Upper lobe of left lung (tissue), 6 donors: Measurements from ENCODE around the gene BRF1. TPM values are rescaled to one million over a fixed set of nuclear protein-coding genes. Genes with fewer than 3 reads are reported as not detected.

ENCODE experiments used
- ATAC-seq, 2 donors: fragments of 200-7000 bp; cut with Tn5 transposase; one replicate each; pipeline ENCODE4 v1.9.1; 2022; ENCODE audit warnings: mild to moderate bottlenecking in 2 of 2, moderate library complexity in 2 of 2; ENCODE audit not compliant: low FRiP score in 2 of 2
- DNase-seq, 2 donors: peaks; one replicate each; pipeline ENCODE4 v3.0.0-alpha.2; 2019 to 2020
- H3K27ac ChIP-seq, 4 donors: fragments of 200-600 bp; sonication (generic); one replicate each; pipeline ENCODE4 v1.5.1; 2016 to 2019
- H3K27me3 ChIP-seq, 4 donors: fragments of 200-600 bp; sonication (generic); one replicate each; pipeline ENCODE4 v1.5.1; 2017 to 2019
- H3K36me3 ChIP-seq, 4 donors: fragments of 200-600 bp; sonication (generic); one replicate each; pipeline ENCODE4 v1.5.1; 2016 to 2019
- H3K4me1 ChIP-seq, 4 donors: fragments of 200-600 bp; sonication (generic); one replicate each; pipeline ENCODE4 v1.5.1; 2018 to 2019
- H3K4me3 ChIP-seq, 4 donors: fragments of 200-600 bp; sonication (generic); one replicate each; pipeline ENCODE4 v1.5.1; 2017 to 2019; ENCODE audit warnings: mild to moderate bottlenecking in 2 of 4, moderate library complexity in 1 of 4
- H3K9me3 ChIP-seq, 4 donors: fragments of 200-600 bp; sonication (generic); one replicate each; pipeline ENCODE4 v1.5.1; 2018 to 2019
- CTCF ChIP-seq, 6 experiments: fragments of 450-650 bp in 4 of 6; fragments of 200-600 bp in 2 of 6; sonication (generic) in 2 of 6; IDR thresholded peaks; one replicate each; pipeline ENCODE4 v1.5.1; 2016 to 2019; ENCODE audit warnings: antibody characterized with exemption in 6 of 6
- EP300 ChIP-seq, 4 donors: sonication (generic); formaldehyde crosslinking; IDR thresholded peaks; one replicate each; pipeline ENCODE4 v1.5.1; 2017; ENCODE audit warnings: antibody characterized with exemption in 4 of 4, control low read depth in 2 of 4
- POLR2A ChIP-seq, 4 donors: fragments of 450-650 bp; IDR thresholded peaks; one replicate each; pipeline ENCODE4 v1.5.1; 2016 to 2017; ENCODE audit warnings: antibody characterized with exemption in 4 of 4, mild to moderate bottlenecking in 2 of 4
- POLR2AphosphoS5 ChIP-seq, 2 donors: sonication (generic); formaldehyde crosslinking; IDR thresholded peaks; one replicate each; pipeline ENCODE4 v1.5.1; 2017; ENCODE audit warnings: antibody characterized with exemption in 2 of 2
- WGBS, 2 donors: methylation state at CpG; one replicate each; pipeline ENCODE4 v1.1.5; 2017 to 2018; 5-methylcytosine and 5-hydroxymethylcytosine counted together
- total RNA-seq, 6 donors: library from RNA; depleted of rRNA in 4 of 6; stranded (reverse); fragments of >200 nt in 4 of 6; gene quantifications; one replicate each; pipeline versions ENCODE4 v1.1.0 to v1.2.1, GENCODE V29; 2016 to 2021
- donor health status: DM: no; HTN: no; CAD: no; lungs with moderate emphysema.
- donor health status: DM: no; HTN: yes; CAD: no; lungs with severe emphysema.

BRF1 gene
- total RNA-seq, 6 donors from 2014 or later = 38.6 to 195 (median 52.7) TPM

GRCh38 chr14:105167303-105168092 is 133.3 kb downstream of the BRF1 start:
- H3K9me3 ChIP-seq = no peaks in the 10 kb centered on the region
- peaks cover 27 to 60% (median 41%) of the 10 kb centered on the region in 4 donors for H3K4me1 ChIP-seq
- ATAC-seq (no peak), DNase-seq (peak in 1 of 2 donors; percentile 88)
- peak overlapping the region in 2 of 4 donors; percentile 11 to 32 for H3K27ac ChIP-seq
- H3K4me3 ChIP-seq = peak overlapping the region in 3 of 4 donors; percentile 52 to 59 (median 59)
- H3K27me3 ChIP-seq = peaks cover 0 to 11% (median 3%) of the 10 kb centered on the region in 4 donors
- H3K36me3 ChIP-seq = no peaks in the 10 kb centered on the region
- TF ChIP-seq EP300 (IDR thresholded peaks at IDR 0.05) (no peak), POLR2A (IDR thresholded peaks at IDR 0.05) (no peak), POLR2AphosphoS5 (IDR thresholded peaks at IDR 0.05) (no peak), CTCF (IDR thresholded peaks at IDR 0.05) (peak in 5 of 6 experiments; percentile 35 to 71 (median 51))
- WGBS, 2 donors = 1% methylated on average over 24 of the region's 116 CpGs; no CpG with 5 or more reads in 1 of the 2 donors

- Histone ChIP-seq H3K9me3 (no peaks in the 10 kb centered on the region), H3K36me3 (no peaks in the 10 kb centered on the region), H3K27me3 (peaks cover 0 to 11% (median 3%) of the 10 kb centered on the region in 4 donors), H3K4me1 (peaks cover 27 to 53% (median 40%) of the 10 kb centered on the region in 4 donors), H3K4me3 (peak overlapping the region in 3 of 4 donors; percentile 31 to 59 (median 52)), H3K27ac (peak overlapping the region in 1 of 4 donors; percentile 23)
- TF ChIP-seq POLR2A (IDR thresholded peaks at IDR 0.05) = no peak
- TF ChIP-seq POLR2AphosphoS5 (IDR thresholded peaks at IDR 0.05) = no peak
- TF ChIP-seq EP300 (IDR thresholded peaks at IDR 0.05) = no peak
- TF ChIP-seq CTCF (IDR thresholded peaks at IDR 0.05) = no peak
- DNase-seq (peak in 1 of 2 donors; percentile 70), ATAC-seq (no peak)
- 75 to 79% methylated on average over 10 to 18 of the region's 22 CpGs for WGBS, 2 donors
Observed at GRCh38 chr14:105166571-105167302, 134.1 kb downstream of the BRF1 start.

- peaks cover 0 to 11% (median 3%) of the 10 kb centered on the region in 4 donors for H3K27me3 ChIP-seq
- peak in 1 of 2 donors; percentile 86 for DNase-seq
- no peak overlapping the region for H3K4me3 ChIP-seq
- WGBS, 2 donors = 89 to 94% methylated on average over 16 to 32 of the region's 32 CpGs
- H3K4me1 ChIP-seq = peaks cover 20 to 45% (median 34%) of the 10 kb centered on the region in 4 donors
- no peak for ATAC-seq
- no peaks in the 10 kb centered on the region for H3K36me3 ChIP-seq
- no peak for TF ChIP-seq EP300 (IDR thresholded peaks at IDR 0.05)
- TF ChIP-seq POLR2A (IDR thresholded peaks at IDR 0.05) = no peak
- no peak overlapping the region for H3K27ac ChIP-seq
- H3K9me3 ChIP-seq = no peaks in the 10 kb centered on the region
Observed at GRCh38 chr14:105165761-105166485, 134.9 kb downstream of the BRF1 start.

DNA sequence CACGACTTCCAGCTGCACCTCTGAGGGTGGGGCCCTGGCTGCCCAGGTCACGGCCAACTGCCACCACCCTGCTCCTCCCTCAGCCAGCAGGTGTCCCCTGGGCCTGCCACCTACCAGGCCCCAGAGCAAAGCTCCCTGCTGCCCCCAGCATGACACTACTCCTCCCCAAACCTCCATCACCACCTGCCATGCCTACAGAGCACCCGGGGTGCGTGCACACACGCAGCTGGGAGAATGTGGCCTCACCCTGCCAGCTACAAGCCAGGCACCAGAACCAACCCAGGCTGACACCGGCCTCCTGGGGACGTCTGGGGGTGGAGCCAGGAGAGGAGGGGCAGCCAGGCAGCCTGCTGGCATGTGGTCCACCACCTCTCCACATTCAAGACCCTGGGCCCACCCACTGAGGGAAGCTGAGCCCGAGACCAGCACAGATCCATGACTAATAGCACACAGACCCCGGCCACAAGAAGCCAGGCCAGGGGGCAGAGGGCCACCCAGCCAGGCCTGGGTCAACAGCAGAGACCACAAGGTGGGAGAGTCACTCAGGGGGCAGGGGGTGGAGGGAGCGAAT is 135.6 kb downstream of the BRF1 start:
- peaks cover 13 to 38% (median 27%) of the 10 kb centered on the region in 4 donors for H3K4me1 ChIP-seq
- peak in 1 of 2 donors; percentile 70 for DNase-seq
- H3K27ac ChIP-seq = peak overlapping the region in 1 of 4 donors; percentile 27
- peaks cover 0 to 11% (median 3%) of the 10 kb centered on the region in 4 donors for H3K27me3 ChIP-seq
- H3K9me3 ChIP-seq = no peaks in the 10 kb centered on the region
- no peak overlapping the region for H3K4me3 ChIP-seq
- ATAC-seq = no peak
- TF ChIP-seq POLR2AphosphoS5 (IDR thresholded peaks at IDR 0.05) (no peak), POLR2A (IDR thresholded peaks at IDR 0.05) (no peak), EP300 (IDR thresholded peaks at IDR 0.05) (no peak), CTCF (IDR thresholded peaks at IDR 0.05) (no peak)
- WGBS, 2 donors = 64 to 87% methylated on average over 3 to 8 of the region's 10 CpGs
- no peaks in the 10 kb centered on the region for H3K36me3 ChIP-seq
